ENCODE results near the gene YBX2.

DNA sequence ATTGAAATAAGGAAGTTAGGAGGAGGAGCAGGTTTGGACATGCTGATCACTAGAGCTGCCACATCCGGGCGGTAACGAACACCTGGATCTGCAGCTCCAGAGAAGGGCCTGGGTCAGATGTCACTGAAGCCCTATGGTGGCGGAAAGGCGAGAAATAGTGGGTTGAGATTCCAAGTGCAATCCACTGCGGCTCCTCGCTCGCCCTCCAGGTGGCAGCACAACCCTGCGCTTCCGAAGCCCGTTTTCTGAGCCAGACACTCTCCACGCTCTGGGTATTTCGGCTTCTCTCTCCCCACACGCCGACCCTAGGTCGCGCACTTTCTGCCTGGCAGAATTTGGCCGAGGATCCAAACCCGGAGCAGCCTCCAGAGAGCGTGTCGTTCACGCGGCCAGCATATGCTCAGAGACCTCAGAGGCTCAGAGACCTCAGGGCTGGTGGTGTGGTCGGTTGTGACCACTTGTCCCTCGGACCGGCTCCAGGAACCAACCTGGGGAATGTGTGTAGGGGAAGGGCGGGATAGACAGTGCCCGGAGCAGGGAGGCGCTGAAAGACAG lies 13.8 kb downstream of the YBX2 start:
- peak; percentile 94 for TF ChIP-seq CTCF (IDR thresholded peaks at IDR 0.05)
- TF ChIP-seq, protein P1, sequence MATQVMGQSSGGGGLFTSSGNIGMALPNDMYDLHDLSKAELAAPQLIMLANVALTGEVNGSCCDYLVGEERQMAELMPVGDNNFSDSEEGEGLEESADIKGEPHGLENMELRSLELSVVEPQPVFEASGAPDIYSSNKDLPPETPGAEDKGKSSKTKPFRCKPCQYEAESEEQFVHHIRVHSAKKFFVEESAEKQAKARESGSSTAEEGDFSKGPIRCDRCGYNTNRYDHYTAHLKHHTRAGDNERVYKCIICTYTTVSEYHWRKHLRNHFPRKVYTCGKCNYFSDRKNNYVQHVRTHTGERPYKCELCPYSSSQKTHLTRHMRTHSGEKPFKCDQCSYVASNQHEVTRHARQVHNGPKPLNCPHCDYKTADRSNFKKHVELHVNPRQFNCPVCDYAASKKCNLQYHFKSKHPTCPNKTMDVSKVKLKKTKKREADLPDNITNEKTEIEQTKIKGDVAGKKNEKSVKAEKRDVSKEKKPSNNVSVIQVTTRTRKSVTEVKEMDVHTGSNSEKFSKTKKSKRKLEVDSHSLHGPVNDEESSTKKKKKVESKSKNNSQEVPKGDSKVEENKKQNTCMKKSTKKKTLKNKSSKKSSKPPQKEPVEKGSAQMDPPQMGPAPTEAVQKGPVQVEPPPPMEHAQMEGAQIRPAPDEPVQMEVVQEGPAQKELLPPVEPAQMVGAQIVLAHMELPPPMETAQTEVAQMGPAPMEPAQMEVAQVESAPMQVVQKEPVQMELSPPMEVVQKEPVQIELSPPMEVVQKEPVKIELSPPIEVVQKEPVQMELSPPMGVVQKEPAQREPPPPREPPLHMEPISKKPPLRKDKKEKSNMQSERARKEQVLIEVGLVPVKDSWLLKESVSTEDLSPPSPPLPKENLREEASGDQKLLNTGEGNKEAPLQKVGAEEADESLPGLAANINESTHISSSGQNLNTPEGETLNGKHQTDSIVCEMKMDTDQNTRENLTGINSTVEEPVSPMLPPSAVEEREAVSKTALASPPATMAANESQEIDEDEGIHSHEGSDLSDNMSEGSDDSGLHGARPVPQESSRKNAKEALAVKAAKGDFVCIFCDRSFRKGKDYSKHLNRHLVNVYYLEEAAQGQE (IDR thresholded peaks at IDR 0.05; ENCODE audit: insufficient read depth in 1 of 2, low read depth in 2 of 2, low read length in 1 of 2) = no peak
- no peak for TF ChIP-seq POLR2AphosphoS5 (IDR thresholded peaks at IDR 0.05; ENCODE audit: low read depth, low read length)

All from Panc1 (cell line).